Right forelimb (tissue), 1 donor: ENCODE results near the gene SCAND1.
"Not testable (repeated sequence)": the region's sequence is repeated elsewhere in the genome, so short reads cannot be mapped to it uniquely, and the experiment has no call there.

Source experiments
- DNase-seq: peaks from one replicate; pipeline ENCODE4 v3.0.0-alpha.2; 2018

Gene SCAND1

GRCh38 chr20:35954200-35954906, at the start of gene SCAND1:
Gene SCAND1, minus strand, starts transcription at chr20:35954502. Its CDS starts 218 bp downstream, at chr20:35954284.
- peak; percentile 97 for DNase-seq

GRCh38 chr20:36004045-36004444, 49.7 kb upstream of the SCAND1 start:
- DNase-seq, result no peak

- DNase-seq, result no peak
Observed at GRCh38 chr20:36002855-36003254, 48.6 kb upstream of the SCAND1 start.

- DNase-seq, result not testable (repeated sequence)
Observed at GRCh38 chr20:36001331-36001730, 47.0 kb upstream of the SCAND1 start.

GRCh38 chr20:35996492-35996891, 42.2 kb upstream of the SCAND1 start:
- not testable (repeated sequence) for DNase-seq

GRCh38 chr20:35994994-35995453, 40.7 kb upstream of the SCAND1 start:
- peak; percentile 90 for DNase-seq

- peak; percentile 56 for DNase-seq
Observed at GRCh38 chr20:35992713-35993335, 38.5 kb upstream of the SCAND1 start.

GRCh38 chr20:35991142-35991771, 37.0 kb upstream of the SCAND1 start:
- DNase-seq, result no peak

GRCh38 chr20:35988910-35989463, 34.7 kb upstream of the SCAND1 start:
- no peak for DNase-seq

- no peak for DNase-seq
Observed at GRCh38 chr20:35985806-35986205, 31.5 kb upstream of the SCAND1 start.

GRCh38 chr20:35984382-35984781, 30.1 kb upstream of the SCAND1 start:
- no peak for DNase-seq

GRCh38 chr20:35981969-35982368, 27.7 kb upstream of the SCAND1 start:
- DNase-seq, result no peak

- no peak for DNase-seq
Observed at GRCh38 chr20:35979544-35979943, 25.2 kb upstream of the SCAND1 start.

GRCh38 chr20:35978041-35978513, 23.8 kb upstream of the SCAND1 start:
- no peak for DNase-seq

- no peak for DNase-seq
Observed at GRCh38 chr20:35975576-35976373, 21.5 kb upstream of the SCAND1 start.

- no peak for DNase-seq
Observed at GRCh38 chr20:35974256-35974655, 20.0 kb upstream of the SCAND1 start.

- DNase-seq, result no peak
Observed at GRCh38 chr20:35972462-35972861, 18.2 kb upstream of the SCAND1 start.

GRCh38 chr20:35971981-35972380, 17.7 kb upstream of the SCAND1 start:
- no peak for DNase-seq

- DNase-seq, result no peak
Observed at GRCh38 chr20:35968930-35969329, 14.6 kb upstream of the SCAND1 start.

- no peak for DNase-seq
Observed at GRCh38 chr20:35967979-35968640, 13.8 kb upstream of the SCAND1 start, which contains the start of gene CNBD2. Gene CNBD2, plus strand, starts transcription at chr20:35968590. Its CDS starts 173 bp downstream, at chr20:35968763.

- no peak for DNase-seq
Observed at GRCh38 chr20:35963878-35964277, 9.6 kb upstream of the SCAND1 start.

GRCh38 chr20:35959291-35959690, 5.0 kb upstream of the SCAND1 start:
- DNase-seq, result not testable (repeated sequence)
